SU-DHL-6 (cell line): ENCODE data around the gene HDAC10.

Experiments
- H2AFZ ChIP-seq: fragments of 200-600 bp; sonication (generic); 2 replicates; pipeline ENCODE4 v1.6.1; 2014; ENCODE audit warnings: low read depth, mild to moderate bottlenecking, moderate library complexity, mixed read lengths, antibody characterized with exemption, low read length; ENCODE audit not compliant: severe bottlenecking
- H3F3A ChIP-seq: fragments of 200-600 bp; shearing (Covaris generic); 2 replicates; pipeline ENCODE4 v1.6.0; 2016; ENCODE audit warnings: antibody characterized with exemption, mild to moderate bottlenecking; ENCODE audit not compliant: insufficient read depth
- H3K27ac ChIP-seq: fragments of 200-600 bp; sonication (generic); 2 replicates; pipeline ENCODE4 v1.5.1; 2016; ENCODE audit warnings: low read depth, mild to moderate bottlenecking, low read length, moderate library complexity, mixed read lengths
- H3K27me3 ChIP-seq: fragments of 200-600 bp; sonication (generic), shearing (Covaris generic); 2 replicates; pipeline ENCODE4 v1.6.0; 2014; ENCODE audit warnings: mild to moderate bottlenecking, low read length
- H3K36me3 ChIP-seq: fragments of 200-600 bp; sonication (generic); 2 replicates; pipeline ENCODE4 v1.6.1; 2014; ENCODE audit warnings: mild to moderate bottlenecking, low read length, mixed read lengths
- H3K4me2 ChIP-seq: fragments of 300-600, 200-600 bp; shearing (Covaris generic), sonication (generic); 2 replicates; pipeline ENCODE4 v1.6.0; 2014; ENCODE audit warnings: low read length, low read depth, mild to moderate bottlenecking; ENCODE audit not compliant: poor library complexity, severe bottlenecking
- H3K4me3 ChIP-seq: fragments of 200-600 bp; sonication (generic); 2 replicates; pipeline ENCODE4 v1.5.1; 2014; ENCODE audit warnings: antibody characterized with exemption, low read length, mild to moderate bottlenecking, mixed read lengths; ENCODE audit not compliant: insufficient read depth, poor library complexity, severe bottlenecking
- H3K79me2 ChIP-seq: fragments of 200-600 bp; sonication (generic); 2 replicates; pipeline ENCODE4 v1.6.1; 2014; ENCODE audit warnings: mild to moderate bottlenecking, low read length, moderate library complexity; ENCODE audit not compliant: insufficient read depth
- H3K9ac ChIP-seq: fragments of 200-600 bp; sonication (generic); 2 replicates; pipeline ENCODE4 v1.7.0; 2014; ENCODE audit warnings: mild to moderate bottlenecking, low read length
- H3K9me2 ChIP-seq: fragments of 200-600 bp; sonication (generic); replicated peaks from 2 replicates; pipeline ENCODE4 v1.6.1; 2014; ENCODE audit warnings: low read length; ENCODE audit not compliant: insufficient read depth
- H3K9me3 ChIP-seq: fragments of 200-600 bp; sonication (generic); 2 replicates; pipeline ENCODE4 v1.6.1; 2014; ENCODE audit warnings: low read length, mixed read lengths; ENCODE audit not compliant: insufficient read depth
- H4K20me1 ChIP-seq: fragments of 200-600 bp; sonication (generic); 2 replicates; pipeline ENCODE4 v1.6.1; 2014; ENCODE audit warnings: low read depth, mild to moderate bottlenecking, antibody characterized with exemption, low read length, moderate library complexity, mixed read lengths
- EZH2phosphoT487 ChIP-seq: fragments of 200-600 bp; sonication (generic), shearing (Covaris generic); conservative IDR thresholded peaks from 2 replicates; pipeline ENCODE4 v1.6.1; 2018; ENCODE audit warnings: mild to moderate bottlenecking, antibody characterized with exemption, low read length, moderate library complexity, mixed read lengths
- TF ChIP-seq, protein P1 (sequence below): fragments of 200-600 bp; sonication (generic); IDR thresholded peaks from one replicate; pipeline ENCODE4 v1.5.1; 2017; ENCODE audit warnings: antibody characterized with exemption, mild to moderate bottlenecking, low read length, moderate library complexity; ENCODE audit not compliant: insufficient read depth, poor library complexity, severe bottlenecking

The HDAC10 gene

GRCh38 chr22:50272044-50272802 is 21.2 kb upstream of the HDAC10 start:
- H3K36me3 ChIP-seq: no peaks in the 10 kb centered on the region
- H3K4me2 ChIP-seq: no peak overlapping the region
- H3K27me3 ChIP-seq: no peaks in the 10 kb centered on the region
- no peaks in the 10 kb centered on the region for H3K79me2 ChIP-seq
- H3K9me2 ChIP-seq: no peaks in the 10 kb centered on the region
- no peak overlapping the region for H3K4me3 ChIP-seq
- no peak overlapping the region for H2AFZ ChIP-seq
- no peak overlapping the region for H3K9ac ChIP-seq
- no peak for TF ChIP-seq EZH2phosphoT487
- TF ChIP-seq, protein P1, sequence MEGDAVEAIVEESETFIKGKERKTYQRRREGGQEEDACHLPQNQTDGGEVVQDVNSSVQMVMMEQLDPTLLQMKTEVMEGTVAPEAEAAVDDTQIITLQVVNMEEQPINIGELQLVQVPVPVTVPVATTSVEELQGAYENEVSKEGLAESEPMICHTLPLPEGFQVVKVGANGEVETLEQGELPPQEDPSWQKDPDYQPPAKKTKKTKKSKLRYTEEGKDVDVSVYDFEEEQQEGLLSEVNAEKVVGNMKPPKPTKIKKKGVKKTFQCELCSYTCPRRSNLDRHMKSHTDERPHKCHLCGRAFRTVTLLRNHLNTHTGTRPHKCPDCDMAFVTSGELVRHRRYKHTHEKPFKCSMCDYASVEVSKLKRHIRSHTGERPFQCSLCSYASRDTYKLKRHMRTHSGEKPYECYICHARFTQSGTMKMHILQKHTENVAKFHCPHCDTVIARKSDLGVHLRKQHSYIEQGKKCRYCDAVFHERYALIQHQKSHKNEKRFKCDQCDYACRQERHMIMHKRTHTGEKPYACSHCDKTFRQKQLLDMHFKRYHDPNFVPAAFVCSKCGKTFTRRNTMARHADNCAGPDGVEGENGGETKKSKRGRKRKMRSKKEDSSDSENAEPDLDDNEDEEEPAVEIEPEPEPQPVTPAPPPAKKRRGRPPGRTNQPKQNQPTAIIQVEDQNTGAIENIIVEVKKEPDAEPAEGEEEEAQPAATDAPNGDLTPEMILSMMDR: no peak
- H3F3A ChIP-seq: peaks cover 12% of the 10 kb centered on the region
- H4K20me1 ChIP-seq: no peaks in the 10 kb centered on the region
- H3K9me3 ChIP-seq: no peaks in the 10 kb centered on the region
- H3K27ac ChIP-seq: no peak overlapping the region

DNA sequence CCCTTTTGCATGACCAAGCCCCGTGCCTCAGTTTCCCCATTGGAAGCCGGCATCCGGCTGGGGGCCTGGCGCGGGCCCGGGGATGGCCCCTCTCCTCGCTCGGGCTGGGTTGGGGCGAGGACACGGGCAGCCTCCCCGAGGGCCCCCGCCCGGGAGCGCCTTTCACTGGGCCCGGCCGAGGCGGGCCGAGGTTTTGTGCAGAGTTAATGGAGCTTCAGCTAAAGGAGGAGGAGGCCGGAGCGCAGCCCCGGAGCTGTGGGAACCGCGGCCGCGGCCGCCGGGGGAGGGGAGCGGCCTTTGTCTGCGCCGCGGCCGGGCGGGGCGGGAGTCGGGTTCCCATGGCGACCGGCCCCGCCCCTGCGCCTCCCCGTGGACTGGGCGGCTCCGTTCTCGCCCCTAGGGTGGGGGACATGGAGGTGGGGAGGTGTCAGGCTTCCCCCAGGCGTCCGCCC is 20.5 kb upstream of the HDAC10 start:
- H4K20me1 ChIP-seq: no peaks in the 10 kb centered on the region
- no peaks in the 10 kb centered on the region for H3K36me3 ChIP-seq
- peaks cover 7% of the 10 kb centered on the region for H3F3A ChIP-seq
- no peaks in the 10 kb centered on the region for H3K9me3 ChIP-seq
- H3K27ac ChIP-seq: no peak overlapping the region
- H3K4me3 ChIP-seq: no peak overlapping the region
- H3K27me3 ChIP-seq: no peaks in the 10 kb centered on the region
- no peak overlapping the region for H3K9ac ChIP-seq
- no peaks in the 10 kb centered on the region for H3K79me2 ChIP-seq
- H3K4me2 ChIP-seq: peak overlapping the region; percentile 67
- TF ChIP-seq, protein P1: no peak
- no peak for TF ChIP-seq EZH2phosphoT487
- no peaks in the 10 kb centered on the region for H3K9me2 ChIP-seq
- H2AFZ ChIP-seq: no peak overlapping the region

- H3K36me3 ChIP-seq: no peaks in the 10 kb centered on the region
- peak overlapping the region; percentile 43; the same call in 1 of the 2 replicates for H3K9ac ChIP-seq
- peak overlapping the region; percentile 46 for H3K4me3 ChIP-seq
- H3K27ac ChIP-seq: no peak overlapping the region
- 0 out of 2 replicates have a peak, but pooled peaks cover 4% of the 10 kb centered on the region for H3F3A ChIP-seq
- H2AFZ ChIP-seq: no peak overlapping the region
- no peaks in the 10 kb centered on the region for H3K9me3 ChIP-seq
- H3K27me3 ChIP-seq: no peaks in the 10 kb centered on the region
- H4K20me1 ChIP-seq: no peaks in the 10 kb centered on the region
- H3K4me2 ChIP-seq: peak overlapping the region; percentile 67
- no peaks in the 10 kb centered on the region for H3K79me2 ChIP-seq
- 0 out of 2 replicates have a peak, but pooled peaks have one; percentile 59 for TF ChIP-seq EZH2phosphoT487
- TF ChIP-seq, protein P1: no peak
- no peaks in the 10 kb centered on the region for H3K9me2 ChIP-seq
Measured at GRCh38 chr22:50270666-50271394, 19.8 kb upstream of the HDAC10 start.
